ENCODE measurements around the gene GABRP.

DNA sequence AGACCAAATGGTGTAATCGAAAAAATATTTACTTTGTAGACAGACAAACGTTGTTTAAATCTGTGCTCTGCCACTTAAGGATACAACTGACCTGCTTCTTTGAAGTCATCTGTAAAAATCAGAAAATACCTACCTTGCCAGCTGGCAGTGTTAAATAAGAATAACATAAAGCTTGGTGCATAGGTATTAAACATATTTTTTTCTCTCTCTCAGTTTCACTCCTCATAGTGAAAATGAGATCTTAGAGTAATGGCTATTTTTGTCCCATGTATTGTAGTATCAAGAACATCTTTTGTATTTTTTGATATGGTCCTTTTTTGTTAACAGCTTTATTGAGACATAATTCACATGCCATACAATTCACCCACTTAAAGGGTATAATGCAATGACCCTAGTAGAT is 60.3 kb downstream of the GABRP start:
- TF ChIP-seq, protein P1, sequence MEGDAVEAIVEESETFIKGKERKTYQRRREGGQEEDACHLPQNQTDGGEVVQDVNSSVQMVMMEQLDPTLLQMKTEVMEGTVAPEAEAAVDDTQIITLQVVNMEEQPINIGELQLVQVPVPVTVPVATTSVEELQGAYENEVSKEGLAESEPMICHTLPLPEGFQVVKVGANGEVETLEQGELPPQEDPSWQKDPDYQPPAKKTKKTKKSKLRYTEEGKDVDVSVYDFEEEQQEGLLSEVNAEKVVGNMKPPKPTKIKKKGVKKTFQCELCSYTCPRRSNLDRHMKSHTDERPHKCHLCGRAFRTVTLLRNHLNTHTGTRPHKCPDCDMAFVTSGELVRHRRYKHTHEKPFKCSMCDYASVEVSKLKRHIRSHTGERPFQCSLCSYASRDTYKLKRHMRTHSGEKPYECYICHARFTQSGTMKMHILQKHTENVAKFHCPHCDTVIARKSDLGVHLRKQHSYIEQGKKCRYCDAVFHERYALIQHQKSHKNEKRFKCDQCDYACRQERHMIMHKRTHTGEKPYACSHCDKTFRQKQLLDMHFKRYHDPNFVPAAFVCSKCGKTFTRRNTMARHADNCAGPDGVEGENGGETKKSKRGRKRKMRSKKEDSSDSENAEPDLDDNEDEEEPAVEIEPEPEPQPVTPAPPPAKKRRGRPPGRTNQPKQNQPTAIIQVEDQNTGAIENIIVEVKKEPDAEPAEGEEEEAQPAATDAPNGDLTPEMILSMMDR (conservative IDR thresholded peaks at IDR 0.05; ENCODE audit: low read length) = no peak
- no peak for TF ChIP-seq EZH2phosphoT487 (IDR thresholded peaks at IDR 0.05; ENCODE audit: borderline replicate concordance)

All from Loucy (cell line).